Neural progenitor cell (in vitro differentiated cells): ENCODE data around the gene UPF3A. TPM values are rescaled to one million over a fixed set of nuclear protein-coding genes. Genes with fewer than 3 reads are reported as not detected.

ENCODE experiments used
- DNase-seq: peaks from one replicate; pipeline ENCODE4 v3.0.0-alpha.2; 2016; ENCODE audit warnings: low spot score
- H2AFZ ChIP-seq: fragments of 200-600 bp; sonication (generic); replicated peaks from 2 replicates; pipeline ENCODE4 v1.6.1; 2016; ENCODE audit warnings: antibody characterized with exemption
- H3F3A ChIP-seq: fragments of 200-600 bp; sonication (generic); 2 replicates; pipeline ENCODE4 v1.6.1; 2016; ENCODE audit warnings: antibody characterized with exemption, low read depth
- H3K27ac ChIP-seq: fragments of 200-600 bp; sonication (generic); 2 replicates; pipeline ENCODE4 v1.5.1; 2016; ENCODE audit warnings: mild to moderate bottlenecking
- H3K27me3 ChIP-seq: fragments of 200-600 bp; sonication (generic); 2 replicates; pipeline ENCODE4 v1.6.1; 2016; ENCODE audit warnings: mild to moderate bottlenecking, moderate library complexity
- H3K36me3 ChIP-seq: fragments of 200-600 bp; sonication (generic); 2 replicates; pipeline ENCODE4 v1.5.1; 2016
- H3K4me1 ChIP-seq: fragments of 200-600 bp; sonication (generic); 2 replicates; pipeline ENCODE4 v1.6.1; 2016; ENCODE audit warnings: mixed run types
- H3K4me2 ChIP-seq: fragments of 200-600 bp; sonication (generic); 2 replicates; pipeline ENCODE4 v1.6.1; 2016
- H3K4me3 ChIP-seq: fragments of 200-600 bp; sonication (generic); 2 replicates; pipeline ENCODE4 v1.5.1; 2016
- H3K79me2 ChIP-seq: fragments of 200-600 bp; sonication (generic); 2 replicates; pipeline ENCODE4 v1.6.1; 2016; ENCODE audit warnings: low read depth
- H3K9ac ChIP-seq: fragments of 200-600 bp; sonication (generic); 2 replicates; pipeline ENCODE4 v1.6.1; 2016
- H3K9me3 ChIP-seq: fragments of 200-600 bp; sonication (generic); 2 replicates; pipeline ENCODE4 v1.5.1; 2016; ENCODE audit warnings: low read depth
- H4K20me1 ChIP-seq: fragments of 200-600 bp; sonication (generic); 2 replicates; pipeline ENCODE4 v1.6.1; 2016; ENCODE audit warnings: low read depth
- H3K27ac Mint-ChIP-seq: 3 replicates; pipeline ENCODE4 v1.8.0; 2021; ENCODE audit warnings: mixed read lengths
- H3K27me3 Mint-ChIP-seq: 2 replicates; pipeline ENCODE4 v1.8.0; 2022; ENCODE audit warnings: low read depth, mild to moderate bottlenecking, inconsistent platforms, moderate library complexity, mixed read lengths; ENCODE audit not compliant: insufficient read depth
- H3K36me3 Mint-ChIP-seq: 3 replicates; pipeline ENCODE4 v1.8.0; 2021; ENCODE audit warnings: mixed read lengths
- H3K4me1 Mint-ChIP-seq: 3 replicates; pipeline ENCODE4 v1.8.0; 2021; ENCODE audit warnings: mixed read lengths
- H3K4me3 Mint-ChIP-seq: 3 replicates; pipeline ENCODE4 v1.8.0; 2021; ENCODE audit warnings: mild to moderate bottlenecking, moderate library complexity, mixed read lengths
- H3K9me3 Mint-ChIP-seq: 3 replicates; pipeline ENCODE4 v1.8.0; 2020; ENCODE audit warnings: mixed read lengths
- EZH2 ChIP-seq: fragments of 200-600 bp; sonication (generic); IDR thresholded peaks from 2 replicates; pipeline ENCODE4 v1.6.1; 2017; ENCODE audit warnings: antibody characterized with exemption, mild to moderate bottlenecking, moderate library complexity
- EZH2phosphoT487 ChIP-seq: fragments of 200-600 bp; sonication (generic); IDR thresholded peaks from 2 replicates; pipeline ENCODE4 v1.6.1; 2017; ENCODE audit warnings: antibody characterized with exemption
- total RNA-seq: library from RNA; depleted of rRNA; stranded (reverse); fragments of >200 nt; gene quantifications from 2 replicates; pipeline ENCODE4 v1.2.3, GENCODE V29; 2015; ENCODE audit warnings: low replicate concordance
- TF ChIP-seq, protein P1 (sequence below): fragments of 200-600 bp; sonication (generic); IDR thresholded peaks from 2 replicates; pipeline ENCODE4 v1.5.1; 2017; ENCODE audit warnings: antibody characterized with exemption, mild to moderate bottlenecking

Gene UPF3A
- total RNA-seq, 1 donor from 2014 or later = 74.4 TPM

DNA sequence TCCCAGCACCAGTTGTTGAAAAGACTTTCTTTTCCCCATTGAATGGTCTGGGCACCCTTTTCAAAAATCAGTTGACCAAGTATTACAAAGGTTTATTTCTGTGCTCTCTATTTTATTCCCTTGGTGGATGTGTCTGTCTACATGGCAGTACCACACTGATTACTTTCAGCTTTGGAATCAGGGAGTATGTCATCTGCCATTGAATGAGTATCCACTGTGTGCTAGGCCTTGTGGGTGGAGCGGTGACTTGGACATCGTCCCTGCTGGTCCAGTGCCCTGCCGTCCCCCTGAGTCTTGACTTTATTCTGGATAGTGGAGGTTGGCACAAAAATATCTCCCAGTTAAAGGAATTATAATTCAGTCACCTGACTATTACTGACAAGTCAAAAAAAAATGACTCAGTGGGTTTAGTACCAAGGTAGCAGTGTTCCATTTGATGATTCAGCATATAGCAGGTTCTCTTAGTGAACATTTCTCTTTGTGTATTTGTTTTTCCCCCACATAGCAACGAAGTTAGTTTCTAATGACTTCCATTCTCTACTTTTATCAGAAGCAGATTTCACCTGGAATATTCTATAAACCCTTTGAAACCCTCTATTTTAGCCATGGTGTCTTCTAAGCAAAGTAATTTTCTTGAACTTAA, 3.9 kb downstream of the UPF3A start:
- Histone ChIP-seq H3K27me3 (no peaks in the 10 kb centered on the region), H3K79me2 (peaks cover 62% of the 10 kb centered on the region), H3K4me2 (no peak overlapping the region), H3F3A (peaks cover 33% of the 10 kb centered on the region), H3K4me1 (peaks cover 10% of the 10 kb centered on the region), H3K9ac (no peak overlapping the region), H3K9me3 (no peaks in the 10 kb centered on the region), H2AFZ (no peak overlapping the region), H3K36me3 (no peaks in the 10 kb centered on the region), H4K20me1 (peaks cover 29% of the 10 kb centered on the region), H3K4me3 (no peak overlapping the region), H3K27ac (no peak overlapping the region)
- Mint-ChIP-seq H3K27me3 (peaks cover 6% of the 10 kb centered on the region), H3K36me3 (peaks cover 31% of the 10 kb centered on the region), H3K4me3 (peak overlapping the region; percentile 35), H3K9me3 (no peaks in the 10 kb centered on the region), H3K27ac (no peak overlapping the region), H3K4me1 (peaks cover 15% of the 10 kb centered on the region)
- TF ChIP-seq, protein P1, sequence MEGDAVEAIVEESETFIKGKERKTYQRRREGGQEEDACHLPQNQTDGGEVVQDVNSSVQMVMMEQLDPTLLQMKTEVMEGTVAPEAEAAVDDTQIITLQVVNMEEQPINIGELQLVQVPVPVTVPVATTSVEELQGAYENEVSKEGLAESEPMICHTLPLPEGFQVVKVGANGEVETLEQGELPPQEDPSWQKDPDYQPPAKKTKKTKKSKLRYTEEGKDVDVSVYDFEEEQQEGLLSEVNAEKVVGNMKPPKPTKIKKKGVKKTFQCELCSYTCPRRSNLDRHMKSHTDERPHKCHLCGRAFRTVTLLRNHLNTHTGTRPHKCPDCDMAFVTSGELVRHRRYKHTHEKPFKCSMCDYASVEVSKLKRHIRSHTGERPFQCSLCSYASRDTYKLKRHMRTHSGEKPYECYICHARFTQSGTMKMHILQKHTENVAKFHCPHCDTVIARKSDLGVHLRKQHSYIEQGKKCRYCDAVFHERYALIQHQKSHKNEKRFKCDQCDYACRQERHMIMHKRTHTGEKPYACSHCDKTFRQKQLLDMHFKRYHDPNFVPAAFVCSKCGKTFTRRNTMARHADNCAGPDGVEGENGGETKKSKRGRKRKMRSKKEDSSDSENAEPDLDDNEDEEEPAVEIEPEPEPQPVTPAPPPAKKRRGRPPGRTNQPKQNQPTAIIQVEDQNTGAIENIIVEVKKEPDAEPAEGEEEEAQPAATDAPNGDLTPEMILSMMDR = no peak
- no peak for TF ChIP-seq EZH2phosphoT487
- TF ChIP-seq EZH2 = no peak
- DNase-seq = no peak

DNA sequence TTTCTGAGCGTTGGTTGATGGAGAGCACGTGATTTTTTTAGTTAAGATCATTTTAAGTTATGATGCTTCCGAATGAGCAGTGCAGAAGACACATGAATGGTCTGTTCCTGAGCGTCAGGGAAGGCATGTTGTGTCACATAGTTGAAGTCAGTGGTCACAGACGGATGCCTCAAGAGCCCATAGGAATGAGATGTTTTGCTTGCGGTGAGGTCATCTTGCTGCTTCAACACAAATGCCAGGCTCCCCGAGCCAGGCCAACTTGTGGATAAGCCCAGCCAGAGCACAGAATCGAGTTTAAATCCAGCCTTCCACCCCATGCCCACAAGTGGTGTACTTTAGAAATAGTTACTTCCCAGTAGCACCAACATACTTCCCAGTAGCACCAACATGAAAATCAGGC, 5.4 kb downstream of the UPF3A start:
- peaks cover 9% of the 10 kb centered on the region for H3K4me1 Mint-ChIP-seq
- Histone ChIP-seq H3K27ac (no peak overlapping the region), H3K27me3 (no peaks in the 10 kb centered on the region), H3K36me3 (no peaks in the 10 kb centered on the region), H3K4me3 (no peak overlapping the region), H3K9me3 (no peaks in the 10 kb centered on the region), H3K9ac (no peak overlapping the region), H2AFZ (no peak overlapping the region), H3K4me1 (peaks cover 3% of the 10 kb centered on the region), H4K20me1 (peaks cover 29% of the 10 kb centered on the region), H3K79me2 (peaks cover 66% of the 10 kb centered on the region), H3F3A (peaks cover 19% of the 10 kb centered on the region), H3K4me2 (no peak overlapping the region)
- TF ChIP-seq, protein P1 = no peak
- TF ChIP-seq EZH2 (no peak), EZH2phosphoT487 (no peak)
- no peaks in the 10 kb centered on the region for H3K9me3 Mint-ChIP-seq
- no peak overlapping the region for H3K4me3 Mint-ChIP-seq
- H3K36me3 Mint-ChIP-seq = peaks cover 34% of the 10 kb centered on the region
- DNase-seq = no peak
- H3K27ac Mint-ChIP-seq = no peak overlapping the region
- peaks cover 4% of the 10 kb centered on the region for H3K27me3 Mint-ChIP-seq

DNA sequence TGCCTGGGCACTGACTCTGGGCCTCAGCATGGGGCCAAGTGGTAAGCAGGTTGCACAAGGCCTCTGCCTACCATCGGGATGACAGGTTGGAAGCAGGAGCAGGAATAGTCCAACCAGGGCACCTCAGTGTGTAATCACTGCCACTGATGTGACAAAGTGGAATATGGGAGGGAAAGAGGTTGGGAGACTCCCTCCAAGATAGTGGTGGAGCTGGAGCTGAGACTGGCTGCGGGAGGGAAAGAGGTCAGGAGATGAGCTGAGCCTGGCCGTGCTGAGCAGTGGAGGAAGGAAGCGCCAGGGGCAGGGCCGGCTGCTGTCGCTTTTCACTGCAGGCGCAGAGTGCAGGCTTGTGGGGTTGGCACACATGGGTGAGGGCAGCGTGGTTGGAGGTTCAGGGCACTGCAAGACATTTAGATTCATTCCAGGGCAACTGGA, 6.8 kb downstream of the UPF3A start:
- no peak for DNase-seq
- Histone ChIP-seq H3K4me2 (no peak overlapping the region), H3K27ac (no peak overlapping the region), H3K4me3 (no peak overlapping the region), H3K27me3 (no peaks in the 10 kb centered on the region), H3K79me2 (peaks cover 68% of the 10 kb centered on the region), H4K20me1 (peaks cover 25% of the 10 kb centered on the region), H2AFZ (no peak overlapping the region), H3F3A (peaks cover 6% of the 10 kb centered on the region), H3K4me1 (peaks cover 3% of the 10 kb centered on the region), H3K9me3 (no peaks in the 10 kb centered on the region), H3K9ac (no peak overlapping the region), H3K36me3 (no peaks in the 10 kb centered on the region)
- Mint-ChIP-seq H3K9me3 (no peaks in the 10 kb centered on the region), H3K27ac (no peak overlapping the region), H3K36me3 (peaks cover 34% of the 10 kb centered on the region), H3K4me3 (no peak overlapping the region), H3K27me3 (peaks cover 4% of the 10 kb centered on the region), H3K4me1 (peaks cover 3% of the 10 kb centered on the region)
- TF ChIP-seq, protein P1 = no peak
- no peak for TF ChIP-seq EZH2
- no peak for TF ChIP-seq EZH2phosphoT487
